GM19463 (cell line): ENCODE data around the gene AKT3.
A peak's percentile ranks its signal among the peaks of the same experiment; 100 is the strongest.

ENCODE experiments used
- ATAC-seq: cut with Tn5 transposase; IDR thresholded peaks from one replicate; pipeline ENCODE4 v1.9.1; 2021; ENCODE audit warnings: mild to moderate bottlenecking, moderate library complexity; ENCODE audit not compliant: unreplicated experiment

The AKT3 gene

DNA sequence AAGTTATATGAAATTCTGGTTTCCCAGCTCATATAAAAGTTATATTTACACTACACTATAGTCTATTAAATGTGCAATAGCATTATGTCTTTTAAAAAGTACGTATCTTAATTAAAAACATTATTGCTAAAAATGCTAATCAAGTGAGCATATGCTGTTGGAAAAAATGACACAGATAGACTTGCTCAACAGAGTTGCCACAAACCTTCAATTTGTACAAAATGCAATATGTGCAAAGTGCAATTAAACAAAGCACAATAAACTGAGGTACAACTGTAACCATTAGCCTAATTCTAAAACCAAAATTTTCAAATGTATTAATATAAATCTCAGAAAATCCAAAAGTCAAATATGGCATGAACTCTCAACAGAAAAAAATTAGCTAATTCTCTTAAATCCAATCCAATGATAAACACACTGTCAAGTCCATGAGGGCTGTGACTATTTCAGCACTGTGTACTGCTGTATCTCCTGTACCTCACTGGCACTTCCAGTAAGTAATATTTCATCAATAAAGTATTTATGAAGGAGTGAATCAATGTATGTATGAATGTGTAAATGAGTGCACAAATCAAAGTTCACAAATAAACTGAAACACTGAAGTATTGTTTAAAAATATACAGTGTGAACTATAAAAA, 116.3 kb downstream of the AKT3 start:
- ATAC-seq, result no peak

DNA sequence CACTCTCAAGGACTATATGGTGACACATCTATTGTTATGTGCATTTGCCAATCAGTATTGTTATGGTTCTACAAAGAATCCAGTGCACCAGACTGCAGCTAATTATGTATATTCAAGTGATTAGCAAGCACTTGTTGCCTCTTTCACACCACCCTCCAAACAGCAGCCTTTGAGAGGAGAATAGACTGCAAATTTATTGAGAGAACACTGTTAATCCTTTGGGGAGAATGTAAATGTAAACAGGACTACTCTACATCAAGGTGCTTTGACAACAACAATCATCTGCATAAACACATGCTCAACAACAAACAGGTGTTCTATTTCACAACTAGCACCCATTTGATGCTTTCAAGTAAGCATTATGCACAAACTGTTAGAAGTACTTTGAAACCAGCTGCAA, 117.4 kb downstream of the AKT3 start:
- no peak for ATAC-seq

DNA sequence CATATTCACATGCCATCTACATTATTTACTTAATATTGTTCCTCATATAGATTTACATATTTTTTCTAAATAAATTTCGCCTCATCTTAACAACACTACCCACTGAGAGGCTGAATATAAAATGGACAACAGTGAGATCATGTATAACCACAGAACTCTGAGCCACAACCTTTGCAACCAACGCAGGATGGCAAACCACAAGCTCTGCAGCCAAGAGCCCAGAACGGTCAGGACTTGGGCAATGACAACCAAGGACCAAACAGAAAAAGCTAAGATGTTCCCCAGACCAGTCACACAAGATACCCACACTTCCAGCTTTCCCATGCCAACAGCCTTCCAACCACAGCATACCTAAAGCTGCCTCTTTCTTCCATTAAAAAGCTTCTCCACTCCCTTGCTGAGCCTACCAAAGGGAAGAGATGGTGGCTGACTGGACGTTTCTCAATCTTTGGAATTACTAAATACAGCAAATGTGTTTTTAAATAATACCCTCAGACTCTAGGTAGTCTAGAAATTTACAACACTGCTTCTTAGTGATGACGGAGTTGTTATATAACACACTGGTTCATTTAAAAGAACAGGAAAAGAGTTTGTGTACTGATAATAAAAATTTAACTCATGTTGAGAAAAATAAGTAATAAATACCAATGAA, 117.9 kb downstream of the AKT3 start:
- ATAC-seq, result no peak

DNA sequence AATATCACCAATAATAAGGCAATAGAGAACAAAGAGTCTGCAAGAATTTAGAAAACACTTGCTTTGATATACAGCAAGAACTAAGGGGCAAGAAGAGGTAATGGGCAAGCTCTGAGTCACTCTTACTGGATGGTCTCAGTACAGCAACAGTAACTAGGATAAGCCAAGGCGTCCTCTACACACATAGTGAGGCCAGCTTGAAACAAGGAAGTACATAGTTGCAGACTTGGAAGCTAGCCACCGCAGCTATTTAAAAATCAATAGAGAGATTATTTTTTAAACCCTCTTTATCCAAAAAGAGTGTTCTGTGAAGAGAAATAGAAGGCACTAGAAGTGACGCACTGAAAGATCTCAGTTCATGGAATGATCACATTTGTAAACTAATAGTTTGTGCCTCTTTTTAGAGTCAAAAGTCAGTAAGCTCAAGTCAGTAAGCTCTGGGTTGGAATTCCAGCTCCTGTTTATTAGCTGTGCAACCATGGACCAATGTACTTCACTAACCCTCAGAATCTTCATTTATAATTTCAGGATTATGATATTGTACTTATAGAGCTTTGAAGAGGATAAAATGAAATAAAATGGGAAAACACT, 118.6 kb downstream of the AKT3 start:
- ATAC-seq, result no peak

DNA sequence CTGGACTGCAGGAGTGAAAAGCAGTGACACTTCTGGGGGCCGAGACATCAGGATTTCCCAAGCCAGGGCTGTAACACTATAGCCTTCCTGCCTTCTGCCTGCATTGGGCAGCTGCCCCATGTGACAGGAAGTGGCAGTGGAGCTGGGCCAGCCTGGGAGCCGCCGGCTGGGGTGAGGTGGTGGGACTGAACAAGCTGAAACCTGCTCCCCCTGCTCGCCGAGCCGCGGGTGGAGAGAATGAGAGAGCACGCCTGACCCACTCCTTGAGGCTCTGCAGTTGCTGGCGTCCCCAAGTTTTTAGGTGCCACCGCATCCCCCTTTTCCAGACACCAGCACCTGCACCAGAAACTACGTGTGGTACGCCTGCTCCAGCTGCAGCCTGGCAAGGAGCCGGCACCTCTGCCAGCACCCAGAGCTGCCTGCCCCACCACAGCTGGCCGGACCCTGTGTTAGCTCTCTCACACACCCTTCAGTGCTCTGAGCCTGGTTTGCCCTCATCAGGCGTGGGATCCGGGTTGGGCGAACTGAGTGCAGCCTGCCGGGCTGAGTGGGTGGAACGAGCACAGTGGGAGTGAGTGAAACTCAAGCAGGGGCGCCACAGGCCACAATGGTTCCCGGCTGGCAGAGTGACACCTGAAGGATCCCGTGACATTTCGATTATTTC, 119.4 kb downstream of the AKT3 start:
- ATAC-seq, result no peak

DNA sequence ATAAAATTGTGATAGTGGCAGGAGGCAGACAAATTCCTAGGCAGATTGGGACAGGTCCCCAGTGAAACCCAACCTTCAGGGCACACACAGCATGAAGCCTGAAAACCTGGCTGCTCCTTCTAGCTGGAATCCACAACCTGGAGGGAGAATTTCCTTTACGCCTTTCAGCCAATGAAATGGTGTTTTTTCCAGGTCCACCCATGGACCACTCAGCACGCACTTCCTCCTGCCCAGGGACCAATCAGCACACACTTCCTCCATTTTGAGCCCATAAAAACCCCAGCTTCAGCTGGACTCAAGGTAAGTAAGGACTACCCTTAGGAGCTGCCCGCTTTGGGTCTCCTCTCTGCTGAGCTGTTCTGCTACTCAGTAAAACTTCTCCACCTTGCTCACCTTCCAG, 120.1 kb downstream of the AKT3 start:
- no peak for ATAC-seq

DNA sequence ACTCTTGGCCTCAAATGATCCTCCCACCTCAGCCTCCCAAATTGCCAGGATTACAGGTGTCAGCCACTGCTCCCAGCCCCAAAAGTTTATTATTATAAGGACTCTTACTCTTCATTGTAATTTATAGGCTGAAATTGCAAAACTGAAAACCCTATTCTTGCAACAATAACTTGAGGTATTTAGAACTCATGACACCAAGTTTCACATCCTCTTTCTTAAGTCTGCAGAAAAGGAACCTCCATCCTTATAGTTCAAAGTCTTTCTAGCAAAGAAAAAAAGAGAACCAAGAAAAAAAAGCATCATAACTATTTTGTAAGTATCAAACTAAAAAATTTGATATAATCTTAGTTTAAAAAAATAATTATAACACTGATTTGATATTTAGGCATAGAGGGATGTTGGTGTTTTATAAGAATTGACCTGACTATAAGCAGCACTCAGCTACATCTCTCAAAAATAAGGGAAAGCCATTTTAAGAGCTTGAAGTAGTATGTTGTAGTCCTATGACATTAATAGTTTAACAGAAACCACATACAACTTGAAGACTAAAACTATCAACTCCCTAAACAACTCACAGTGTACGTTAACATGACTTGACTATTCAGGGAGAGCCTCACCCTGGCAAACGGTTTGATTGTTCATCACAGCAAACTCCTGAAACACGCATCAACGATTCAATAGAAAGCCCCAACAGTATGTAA, 122.4 kb downstream of the AKT3 start:
- ATAC-seq, result peak; percentile 76

DNA sequence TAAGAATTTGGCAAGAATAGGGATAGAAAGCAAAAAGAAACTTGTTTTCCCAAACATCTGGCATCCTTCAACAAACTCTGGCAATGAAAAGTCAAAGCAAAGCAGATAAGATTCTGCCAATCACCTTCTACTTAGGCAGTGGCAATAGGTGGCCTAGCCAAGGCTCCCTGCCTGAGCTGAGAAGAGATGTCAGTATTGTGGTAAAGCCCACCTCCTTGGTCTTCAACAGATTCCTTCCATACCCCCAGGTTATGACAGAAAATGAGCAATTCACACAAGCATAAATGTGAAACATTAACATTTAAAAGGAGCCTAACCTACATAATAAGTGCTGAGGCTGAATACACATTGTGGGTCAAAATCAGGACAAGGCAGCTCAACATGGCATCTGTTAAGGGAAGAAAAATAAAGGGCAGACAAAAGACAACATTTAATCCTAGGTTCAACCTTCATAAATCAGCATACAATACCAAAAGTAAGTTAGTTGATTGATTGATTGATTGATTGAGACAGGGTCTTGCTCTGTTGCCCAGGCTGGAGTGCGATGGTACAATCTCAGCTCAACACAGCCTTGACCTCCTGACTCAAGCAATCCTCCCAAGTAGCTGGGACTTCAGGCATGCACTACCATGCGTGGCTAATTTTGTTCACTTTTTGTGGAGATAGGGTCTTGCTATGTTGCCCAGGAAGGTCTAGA, 123.1 kb downstream of the AKT3 start:
- ATAC-seq, result peak; percentile 8

DNA sequence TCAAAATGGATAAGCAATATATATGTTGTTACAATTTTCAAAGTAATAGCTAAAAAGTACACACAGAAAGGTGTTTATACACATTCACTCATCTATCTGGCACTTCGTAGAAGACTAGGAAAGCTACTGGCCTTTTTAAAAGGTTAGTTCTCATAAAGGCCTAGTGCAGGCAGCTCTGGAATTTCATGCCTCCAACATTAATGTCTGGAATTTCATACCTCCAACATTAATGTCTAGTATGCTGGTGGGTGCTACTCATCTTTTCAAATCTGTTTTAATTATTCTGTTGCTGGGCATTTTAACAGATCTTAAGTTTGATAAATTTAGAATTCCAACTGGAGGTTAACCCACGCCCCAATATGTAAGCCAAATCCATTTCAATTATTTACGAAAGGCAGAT, 124.2 kb downstream of the AKT3 start:
- no peak for ATAC-seq

DNA sequence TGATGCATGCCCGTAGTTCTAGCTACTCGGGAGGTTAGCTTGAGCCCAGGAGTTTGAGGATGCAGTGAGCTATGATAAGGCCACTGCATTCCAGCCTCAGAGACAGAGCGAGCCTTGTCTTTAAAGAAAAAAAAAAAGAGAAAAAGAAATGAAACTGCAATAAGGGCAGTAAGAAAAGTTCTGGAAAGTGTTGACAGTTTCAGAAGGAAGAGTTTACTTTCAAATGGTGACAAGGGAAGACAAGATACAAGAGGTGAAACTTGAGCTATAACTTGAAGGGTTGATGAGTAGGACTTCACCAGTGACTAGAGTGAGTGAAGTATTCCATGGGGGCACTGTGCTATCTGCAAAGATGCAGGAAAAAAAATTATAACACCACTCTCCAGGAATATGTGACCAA, 125.0 kb downstream of the AKT3 start:
- ATAC-seq, result no peak

DNA sequence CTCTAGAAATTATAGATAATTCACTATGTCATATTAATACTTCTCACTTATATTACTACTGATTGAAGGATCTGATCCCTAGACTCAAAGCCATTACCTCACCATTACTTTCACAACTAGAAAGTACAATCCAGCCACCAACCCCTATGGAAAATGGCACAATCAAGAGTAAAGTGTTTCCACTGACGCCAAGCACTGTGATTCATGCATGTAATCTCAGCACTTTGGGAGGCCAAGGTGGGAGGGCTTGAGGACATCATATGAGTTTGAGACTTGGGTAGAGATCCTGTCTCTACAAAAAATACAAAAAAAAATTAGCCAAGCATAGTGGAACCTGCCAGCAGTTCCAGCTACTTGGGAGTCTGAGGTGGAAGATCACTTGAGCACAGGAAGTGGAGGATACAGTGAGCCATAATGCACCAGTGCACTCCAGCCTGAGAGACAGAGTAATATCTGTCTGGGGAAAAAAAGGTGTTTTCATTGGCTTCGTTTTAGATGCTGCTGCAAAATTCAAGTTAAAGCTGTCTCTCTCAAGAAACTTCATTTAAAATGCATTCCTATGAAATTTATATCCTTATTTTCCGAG, 126.5 kb downstream of the AKT3 start:
- ATAC-seq, result no peak

DNA sequence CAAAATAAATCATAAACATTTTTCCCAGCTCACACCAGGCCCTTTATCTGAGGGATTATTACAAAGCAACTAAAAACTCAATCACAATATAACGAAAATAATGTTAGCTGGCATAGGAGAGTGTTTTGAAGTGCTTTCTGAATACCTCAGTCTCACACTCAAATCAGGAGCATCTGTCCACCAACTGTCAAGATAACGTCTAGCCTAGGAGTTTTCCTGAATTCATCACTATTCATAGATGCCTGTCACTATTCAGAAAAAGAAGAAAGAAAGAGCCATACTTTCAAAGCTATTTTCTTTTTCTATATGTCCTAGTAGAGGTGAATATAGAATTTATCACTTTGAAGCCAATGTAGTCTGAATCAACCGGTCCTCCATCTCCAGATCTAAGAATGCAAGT, 127.0 kb downstream of the AKT3 start:
- ATAC-seq, result no peak

DNA sequence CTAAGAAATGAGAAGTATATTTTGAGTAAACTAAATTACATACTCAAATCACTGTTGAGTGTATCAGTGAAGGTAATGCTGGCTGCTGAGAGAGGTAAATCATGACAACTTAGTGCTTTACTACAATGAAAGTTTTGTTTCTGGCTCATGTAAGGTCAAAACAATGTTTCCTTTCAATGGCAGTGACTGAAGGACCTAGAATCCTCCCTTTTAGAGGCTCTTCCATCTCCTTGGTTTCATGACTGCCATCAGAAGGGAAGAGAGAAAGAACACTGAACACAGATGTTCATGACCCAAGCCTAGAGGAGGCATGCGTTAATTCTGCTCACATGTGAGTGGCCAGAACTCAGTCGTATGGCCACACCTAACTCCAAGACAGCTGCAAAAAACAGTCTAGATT, 130.6 kb downstream of the AKT3 start:
- ATAC-seq, result no peak

DNA sequence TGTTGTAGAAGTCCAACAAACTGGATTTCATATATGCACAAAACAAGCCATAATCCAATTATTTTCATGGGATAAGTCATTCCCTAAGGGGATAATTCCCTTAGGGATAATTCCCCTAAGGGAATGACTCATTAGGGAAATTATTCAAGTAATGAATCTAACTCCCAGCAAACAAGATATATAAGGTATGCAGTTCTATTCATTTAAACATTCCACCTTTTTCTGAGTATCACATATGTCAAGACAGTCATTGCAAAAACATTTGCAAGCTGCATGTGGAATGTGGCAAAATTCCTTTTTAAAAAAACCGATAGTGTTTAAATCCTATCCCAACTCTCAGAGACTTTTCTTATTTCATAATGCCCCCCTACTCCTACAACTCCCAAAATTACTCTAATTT, 131.2 kb downstream of the AKT3 start:
- no peak for ATAC-seq

DNA sequence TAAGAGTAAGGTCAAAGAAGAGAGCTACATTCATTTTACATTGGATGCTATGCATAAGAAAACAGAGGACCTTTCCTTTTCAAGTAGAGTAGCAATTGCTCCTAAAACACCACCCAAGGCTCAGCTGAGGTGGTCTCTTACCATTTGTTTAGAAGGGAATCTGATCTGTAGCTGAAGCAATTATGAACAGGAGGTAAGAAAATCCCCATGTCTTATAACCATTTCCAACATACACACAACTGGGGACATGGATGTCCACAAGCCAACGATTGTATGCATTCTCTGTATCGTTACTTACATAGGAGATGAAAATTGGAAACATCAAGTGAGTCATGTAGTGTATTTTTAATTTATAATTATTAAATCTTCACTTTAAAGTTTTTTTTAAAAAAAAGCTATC, 132.0 kb downstream of the AKT3 start:
- ATAC-seq, result no peak

DNA sequence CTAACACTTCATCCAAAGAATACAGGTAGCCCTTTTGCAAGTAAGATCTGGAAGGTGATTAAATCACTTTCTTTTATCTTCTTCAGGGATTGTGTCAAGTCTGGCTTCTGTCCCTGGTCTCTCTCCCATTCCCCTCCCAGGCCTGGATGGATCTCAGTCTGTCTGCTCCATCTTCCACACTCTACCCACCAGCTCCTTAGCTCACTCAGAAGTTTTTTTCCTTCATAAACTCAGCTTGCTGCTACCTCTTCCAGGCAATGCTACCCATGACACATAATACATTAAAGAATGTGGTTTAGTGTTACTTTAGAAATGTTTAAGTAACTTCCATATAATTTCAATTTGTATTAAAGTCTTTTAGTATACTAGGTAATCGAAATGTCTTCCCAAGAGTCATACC, 133.1 kb downstream of the AKT3 start:
- no peak for ATAC-seq

DNA sequence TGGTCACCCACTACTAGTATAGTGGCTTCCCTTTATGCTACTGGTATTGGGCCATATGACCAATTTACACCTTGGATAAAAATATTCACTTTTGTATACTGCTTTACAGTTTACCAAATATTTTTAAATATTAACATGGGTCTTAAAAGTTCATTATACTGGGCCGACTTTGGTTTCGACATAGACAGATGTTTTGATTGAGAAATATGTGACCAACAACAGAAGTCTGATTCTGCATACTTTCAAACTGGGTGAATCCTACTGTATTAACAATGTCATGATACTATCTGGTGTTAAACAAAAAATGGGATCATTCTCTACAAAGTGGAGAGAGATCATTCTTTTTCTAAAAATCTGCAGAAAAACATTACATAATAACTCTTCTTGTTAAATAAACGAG, 134.8 kb downstream of the AKT3 start:
- no peak for ATAC-seq

DNA sequence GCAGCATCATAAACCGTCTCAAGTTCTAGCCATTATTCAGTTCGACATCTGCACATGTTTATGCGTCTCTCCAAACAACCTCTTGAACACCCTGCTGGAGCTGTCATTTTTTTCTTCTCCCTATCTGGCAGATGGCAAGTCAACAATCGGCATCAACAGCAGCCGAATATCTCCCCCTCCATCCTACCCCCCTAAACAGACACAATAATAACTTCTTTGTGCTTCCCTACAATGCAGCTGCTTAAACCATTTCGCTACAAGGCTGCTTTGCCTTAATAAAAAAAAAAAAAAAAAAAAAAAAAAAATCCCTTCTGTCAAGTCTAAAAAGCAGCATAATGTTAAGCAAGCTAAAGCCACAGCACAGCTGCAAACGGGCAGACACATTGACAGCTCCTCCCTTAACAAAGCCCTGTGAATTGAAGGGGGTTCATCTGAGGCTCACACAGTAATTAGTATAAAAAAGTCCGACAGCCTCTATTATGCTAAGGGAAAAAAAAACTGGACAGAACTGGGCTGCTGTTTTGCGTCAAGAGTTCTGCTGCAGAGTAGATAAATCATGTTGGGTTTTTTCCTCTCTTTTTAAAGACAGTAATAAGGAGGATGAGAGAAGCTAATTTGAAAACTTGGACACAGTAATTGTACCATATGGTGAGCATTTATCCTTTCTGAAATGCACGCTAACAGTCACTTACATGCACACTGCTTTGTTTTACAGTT, 136.4 kb downstream of the AKT3 start:
- no peak for ATAC-seq

DNA sequence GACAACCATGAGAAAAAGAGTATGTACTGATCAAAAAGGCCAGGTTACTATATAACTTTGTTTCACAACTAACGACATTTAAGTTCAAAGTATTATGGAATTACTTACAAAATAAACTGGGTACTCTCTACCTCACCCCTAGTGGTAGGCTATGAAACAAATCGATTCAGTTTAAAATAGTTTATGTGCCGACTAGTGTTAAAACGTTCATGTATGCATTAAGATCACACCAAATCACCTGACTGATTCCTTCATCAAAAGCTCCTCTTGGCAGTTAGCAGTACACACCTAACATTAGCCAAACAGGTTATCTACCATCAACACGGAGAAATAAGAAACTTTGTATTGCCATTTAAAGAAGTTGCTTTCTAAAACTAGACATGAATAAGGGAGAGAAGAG, 137.1 kb downstream of the AKT3 start:
- no peak for ATAC-seq

DNA sequence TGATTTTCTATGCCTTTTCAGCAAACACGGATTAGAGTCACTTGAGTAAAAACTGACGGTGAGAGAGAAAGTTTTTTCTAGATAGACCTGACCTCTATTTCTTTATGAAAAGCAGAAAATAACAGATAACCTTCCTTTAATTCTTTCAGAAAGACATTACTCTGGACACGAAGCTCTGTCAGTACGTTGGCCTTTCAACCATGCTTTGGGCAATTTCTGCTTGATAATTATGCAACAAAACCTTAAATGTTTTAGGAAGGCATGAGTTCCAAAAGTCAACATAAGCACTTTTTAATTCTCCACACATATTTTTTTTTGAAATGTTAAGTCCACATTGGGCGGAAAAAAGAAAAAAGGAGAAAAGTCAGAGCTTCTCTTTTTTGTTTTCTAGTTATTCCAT, 137.8 kb downstream of the AKT3 start:
- no peak for ATAC-seq
